HEK293 (cell line): ENCODE results near the gene GUCY1A2.

Experiments used
- HOXA7 ChIP-seq: sonication (generic); formaldehyde crosslinking; IDR thresholded peaks from 2 replicates; pipeline ENCODE4 v1.8.1; 2022; ENCODE audit warnings: missing genetic modification reagents, borderline replicate concordance
- SP2 ChIP-seq: fragments of 450-650 bp; formaldehyde crosslinking; IDR thresholded peaks from 2 replicates; pipeline ENCODE4 v1.5.1; 2016; ENCODE audit warnings: missing biosample characterization, missing genetic modification characterization
- YY1 ChIP-seq: fragments of 450-650 bp; formaldehyde crosslinking; IDR thresholded peaks from 2 replicates; pipeline ENCODE4 v1.5.1; 2018; ENCODE audit warnings: missing biosample characterization, missing genetic modification characterization
- ZBTB1 ChIP-seq: fragments of 450-650 bp; formaldehyde crosslinking; IDR thresholded peaks from 2 replicates; pipeline ENCODE4 v1.5.1; 2016; ENCODE audit warnings: missing biosample characterization, missing genetic modification characterization
- ZFP3 ChIP-seq: fragments of 450-650 bp; formaldehyde crosslinking; IDR thresholded peaks from 2 replicates; pipeline ENCODE4 v1.5.1; 2016; ENCODE audit warnings: low read depth, missing biosample characterization, missing genetic modification characterization
- ZNF121 ChIP-seq: fragments of 450-650 bp; formaldehyde crosslinking; IDR thresholded peaks from 2 replicates; pipeline ENCODE4 v1.5.1; 2016; ENCODE audit warnings: missing biosample characterization, missing genetic modification characterization
- ZNF274 ChIP-seq, 2 experiments: fragments of 200-500 bp in 1 of 2; fragments of 450-650 bp in 1 of 2; sonication (Bioruptor generic) in 1 of 2; formaldehyde crosslinking in 1 of 2; IDR thresholded peaks; 2 replicates each; pipeline versions ENCODE4 v1.5.1 to v1.6.1; 2014 to 2016; ENCODE audit warnings: borderline replicate concordance in 1 of 2, inconsistent platforms in 1 of 2, low read length in 1 of 2, missing biosample characterization in 1 of 2, missing genetic modification characterization in 1 of 2
- ZNF423 ChIP-seq: fragments of 450-650 bp; formaldehyde crosslinking; IDR thresholded peaks from 2 replicates; pipeline ENCODE4 v1.5.1; 2016; ENCODE audit warnings: missing biosample characterization, missing genetic modification characterization
- TF ChIP-seq, protein P1 (sequence below): fragments of 450-650 bp; formaldehyde crosslinking; IDR thresholded peaks from 2 replicates; pipeline ENCODE4 v1.5.1; 2016; ENCODE audit warnings: missing biosample characterization, missing genetic modification characterization
- TF ChIP-seq, protein P2 (sequence below): fragments of 450-650 bp; formaldehyde crosslinking; IDR thresholded peaks from 2 replicates; pipeline ENCODE4 v1.5.1; 2016; ENCODE audit warnings: missing biosample characterization, missing genetic modification characterization
- TF ChIP-seq, protein P3 (sequence below): fragments of 450-650 bp; formaldehyde crosslinking; IDR thresholded peaks from 2 replicates; pipeline ENCODE4 v1.5.1; 2016; ENCODE audit warnings: missing biosample characterization, missing genetic modification characterization
- TF ChIP-seq, protein P4 (sequence below): fragments of 450-650 bp; IDR thresholded peaks from 2 replicates; pipeline ENCODE4 v1.5.1; 2018; ENCODE audit warnings: missing biosample characterization, mild to moderate bottlenecking, missing genetic modification characterization

DNA sequence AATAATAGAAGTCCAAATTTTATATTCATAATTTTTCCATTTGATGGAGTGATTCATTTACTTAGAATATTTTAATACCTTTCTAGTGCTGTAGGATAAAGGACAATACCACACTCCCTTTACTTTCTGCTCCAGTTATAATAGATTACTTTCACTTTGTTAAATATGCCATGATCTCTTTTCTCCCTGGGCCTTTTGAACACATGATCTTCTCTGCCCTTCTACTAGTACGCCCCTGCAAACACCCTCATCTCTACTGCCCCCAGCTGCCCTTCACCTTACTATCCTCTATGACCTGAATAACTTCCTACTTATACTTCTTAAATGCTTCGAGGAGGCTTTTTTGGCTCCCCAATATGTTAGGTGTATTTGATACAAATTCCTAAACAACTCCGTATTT, 177.3 kb downstream of the GUCY1A2 start:
- TF ChIP-seq, protein P1, sequence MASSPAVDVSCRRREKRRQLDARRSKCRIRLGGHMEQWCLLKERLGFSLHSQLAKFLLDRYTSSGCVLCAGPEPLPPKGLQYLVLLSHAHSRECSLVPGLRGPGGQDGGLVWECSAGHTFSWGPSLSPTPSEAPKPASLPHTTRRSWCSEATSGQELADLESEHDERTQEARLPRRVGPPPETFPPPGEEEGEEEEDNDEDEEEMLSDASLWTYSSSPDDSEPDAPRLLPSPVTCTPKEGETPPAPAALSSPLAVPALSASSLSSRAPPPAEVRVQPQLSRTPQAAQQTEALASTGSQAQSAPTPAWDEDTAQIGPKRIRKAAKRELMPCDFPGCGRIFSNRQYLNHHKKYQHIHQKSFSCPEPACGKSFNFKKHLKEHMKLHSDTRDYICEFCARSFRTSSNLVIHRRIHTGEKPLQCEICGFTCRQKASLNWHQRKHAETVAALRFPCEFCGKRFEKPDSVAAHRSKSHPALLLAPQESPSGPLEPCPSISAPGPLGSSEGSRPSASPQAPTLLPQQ (tag by site-specific recombination) = no peak
- TF ChIP-seq ZNF423 (tag by site-specific recombination) (no peak), ZNF274 (IDR thresholded peaks at IDR 0.05; ENCODE audit: low read length) (no peak), ZNF274 (tag by site-specific recombination; IDR thresholded peaks at IDR 0.05; ENCODE audit: borderline replicate concordance) (no peak), SP2 (tag by site-specific recombination) (no peak), ZBTB1 (tag by site-specific recombination) (no peak), HOXA7 (no peak), ZNF121 (tag by site-specific recombination) (no peak), YY1 (tag by site-specific recombination) (no peak), ZFP3 (no peak)
- TF ChIP-seq, protein P2, sequence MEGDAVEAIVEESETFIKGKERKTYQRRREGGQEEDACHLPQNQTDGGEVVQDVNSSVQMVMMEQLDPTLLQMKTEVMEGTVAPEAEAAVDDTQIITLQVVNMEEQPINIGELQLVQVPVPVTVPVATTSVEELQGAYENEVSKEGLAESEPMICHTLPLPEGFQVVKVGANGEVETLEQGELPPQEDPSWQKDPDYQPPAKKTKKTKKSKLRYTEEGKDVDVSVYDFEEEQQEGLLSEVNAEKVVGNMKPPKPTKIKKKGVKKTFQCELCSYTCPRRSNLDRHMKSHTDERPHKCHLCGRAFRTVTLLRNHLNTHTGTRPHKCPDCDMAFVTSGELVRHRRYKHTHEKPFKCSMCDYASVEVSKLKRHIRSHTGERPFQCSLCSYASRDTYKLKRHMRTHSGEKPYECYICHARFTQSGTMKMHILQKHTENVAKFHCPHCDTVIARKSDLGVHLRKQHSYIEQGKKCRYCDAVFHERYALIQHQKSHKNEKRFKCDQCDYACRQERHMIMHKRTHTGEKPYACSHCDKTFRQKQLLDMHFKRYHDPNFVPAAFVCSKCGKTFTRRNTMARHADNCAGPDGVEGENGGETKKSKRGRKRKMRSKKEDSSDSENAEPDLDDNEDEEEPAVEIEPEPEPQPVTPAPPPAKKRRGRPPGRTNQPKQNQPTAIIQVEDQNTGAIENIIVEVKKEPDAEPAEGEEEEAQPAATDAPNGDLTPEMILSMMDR (tag by site-specific recombination) = no peak
- TF ChIP-seq, protein P3, sequence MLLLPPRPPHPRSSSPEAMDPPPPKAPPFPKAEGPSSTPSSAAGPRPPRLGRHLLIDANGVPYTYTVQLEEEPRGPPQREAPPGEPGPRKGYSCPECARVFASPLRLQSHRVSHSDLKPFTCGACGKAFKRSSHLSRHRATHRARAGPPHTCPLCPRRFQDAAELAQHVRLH = no peak
- TF ChIP-seq, protein P4, sequence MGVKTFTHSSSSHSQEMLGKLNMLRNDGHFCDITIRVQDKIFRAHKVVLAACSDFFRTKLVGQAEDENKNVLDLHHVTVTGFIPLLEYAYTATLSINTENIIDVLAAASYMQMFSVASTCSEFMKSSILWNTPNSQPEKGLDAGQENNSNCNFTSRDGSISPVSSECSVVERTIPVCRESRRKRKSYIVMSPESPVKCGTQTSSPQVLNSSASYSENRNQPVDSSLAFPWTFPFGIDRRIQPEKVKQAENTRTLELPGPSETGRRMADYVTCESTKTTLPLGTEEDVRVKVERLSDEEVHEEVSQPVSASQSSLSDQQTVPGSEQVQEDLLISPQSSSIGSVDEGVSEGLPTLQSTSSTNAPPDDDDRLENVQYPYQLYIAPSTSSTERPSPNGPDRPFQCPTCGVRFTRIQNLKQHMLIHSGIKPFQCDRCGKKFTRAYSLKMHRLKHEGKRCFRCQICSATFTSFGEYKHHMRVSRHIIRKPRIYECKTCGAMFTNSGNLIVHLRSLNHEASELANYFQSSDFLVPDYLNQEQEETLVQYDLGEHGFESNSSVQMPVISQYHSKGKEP (tag by site-specific recombination) = no peak
